NB4 (cell line): ENCODE data around the gene TIGAR.

Source experiments
- MYC ChIP-seq: IDR thresholded peaks from 2 replicates; pipeline ENCODE4 v1.6.1; 2011; ENCODE audit warnings: low read depth, low read length
- POLR2A ChIP-seq: IDR thresholded peaks from 2 replicates; pipeline ENCODE4 v1.6.1; 2011; ENCODE audit warnings: mild to moderate bottlenecking; ENCODE audit not compliant: insufficient read length; ENCODE audit errors: extremely low read depth
- TF ChIP-seq, protein P1 (sequence below): IDR thresholded peaks from one replicate; pipeline ENCODE4 v1.5.1; 2012; ENCODE audit warnings: low read depth, low read length
- TF ChIP-seq, protein P2 (sequence below): IDR thresholded peaks from 2 replicates; pipeline ENCODE4 v1.6.1; 2011; ENCODE audit warnings: low read depth, low read length

DNA sequence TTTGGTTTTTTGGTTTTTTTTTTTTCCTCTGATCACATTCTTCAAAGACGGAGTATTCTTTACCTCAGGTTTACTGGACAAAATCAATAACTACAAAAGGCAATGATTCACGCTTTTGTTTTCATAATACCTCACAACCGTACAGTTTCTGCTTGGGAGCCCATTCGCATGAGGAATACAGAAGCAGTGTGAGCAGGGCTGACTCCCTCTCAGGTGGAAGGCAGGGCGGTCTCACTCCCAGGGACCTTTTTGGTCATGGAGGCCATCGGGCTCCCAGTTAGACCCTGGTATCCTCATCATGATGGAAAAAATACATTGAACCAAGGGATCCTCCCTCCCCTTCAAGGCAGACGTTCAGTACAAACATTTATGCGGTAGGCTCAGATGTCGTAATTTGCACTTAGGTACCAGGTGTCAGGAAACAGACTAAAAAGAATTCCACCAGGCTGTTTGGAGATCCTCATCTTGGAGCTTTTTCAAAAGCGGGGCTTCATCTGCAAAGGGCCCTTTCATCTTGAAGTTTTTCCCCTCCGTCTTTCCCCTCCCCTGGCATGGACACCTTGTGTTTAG is 19.0 kb upstream of the TIGAR start:
- TF ChIP-seq, protein P1, sequence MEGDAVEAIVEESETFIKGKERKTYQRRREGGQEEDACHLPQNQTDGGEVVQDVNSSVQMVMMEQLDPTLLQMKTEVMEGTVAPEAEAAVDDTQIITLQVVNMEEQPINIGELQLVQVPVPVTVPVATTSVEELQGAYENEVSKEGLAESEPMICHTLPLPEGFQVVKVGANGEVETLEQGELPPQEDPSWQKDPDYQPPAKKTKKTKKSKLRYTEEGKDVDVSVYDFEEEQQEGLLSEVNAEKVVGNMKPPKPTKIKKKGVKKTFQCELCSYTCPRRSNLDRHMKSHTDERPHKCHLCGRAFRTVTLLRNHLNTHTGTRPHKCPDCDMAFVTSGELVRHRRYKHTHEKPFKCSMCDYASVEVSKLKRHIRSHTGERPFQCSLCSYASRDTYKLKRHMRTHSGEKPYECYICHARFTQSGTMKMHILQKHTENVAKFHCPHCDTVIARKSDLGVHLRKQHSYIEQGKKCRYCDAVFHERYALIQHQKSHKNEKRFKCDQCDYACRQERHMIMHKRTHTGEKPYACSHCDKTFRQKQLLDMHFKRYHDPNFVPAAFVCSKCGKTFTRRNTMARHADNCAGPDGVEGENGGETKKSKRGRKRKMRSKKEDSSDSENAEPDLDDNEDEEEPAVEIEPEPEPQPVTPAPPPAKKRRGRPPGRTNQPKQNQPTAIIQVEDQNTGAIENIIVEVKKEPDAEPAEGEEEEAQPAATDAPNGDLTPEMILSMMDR = no peak
- TF ChIP-seq, protein P2, sequence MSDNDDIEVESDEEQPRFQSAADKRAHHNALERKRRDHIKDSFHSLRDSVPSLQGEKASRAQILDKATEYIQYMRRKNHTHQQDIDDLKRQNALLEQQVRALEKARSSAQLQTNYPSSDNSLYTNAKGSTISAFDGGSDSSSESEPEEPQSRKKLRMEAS = no peak
- TF ChIP-seq POLR2A (no peak), MYC (no peak)
